H1 (cell line): ENCODE measurements around the gene SRSF2. TPM values are rescaled to one million over a fixed set of nuclear protein-coding genes. Genes with fewer than 3 reads are reported as not detected.

Experiments used
- CHD2 ChIP-seq: IDR thresholded peaks from 2 replicates; pipeline ENCODE4 v1.6.1; 2012; ENCODE audit warnings: low read length, improper control_type of control experiment
- HDAC6 ChIP-seq: IDR thresholded peaks from one replicate; pipeline ENCODE4 v1.7.1; 2012; ENCODE audit warnings: low read depth, mild to moderate bottlenecking, inconsistent platforms, low read length, moderate library complexity
- RFX5 ChIP-seq: IDR thresholded peaks from 2 replicates; pipeline ENCODE4 v1.6.1; 2011; ENCODE audit warnings: low read depth, low read length, improper control_type of control experiment, borderline replicate concordance
- polyA plus RNA-seq, 7 experiments: library from polyadenylated mRNA; depleted of rRNA in 3 of 7; stranded (reverse) in 5 of 7; unstranded in 2 of 7; fragments of >200 nt in 5 of 7; fragments of 200-250 nt in 2 of 7; gene quantifications; 1 replicate in 5 of 7; 2 replicates in 1 of 7; 4 replicates in 1 of 7; pipeline versions ENCODE4 v1.2.1 to v1.2.3, GENCODE V29; 2011 to 2013; ENCODE audit warnings: missing spikeins in 2 of 7, mixed read lengths in 2 of 7
- total RNA-seq: library from RNA; stranded (reverse); fragmentation: NEBNext Ultra II Directional; extraction: Animal tissue kit (Norgen Biotek cat#: 25700); gene quantifications from 2 replicates; pipeline ENCODE4 v1.2.1, GENCODE V29; 2021
- TF ChIP-seq, protein P1 (sequence below): fragments of 300-600 bp; sonication (generic); IDR thresholded peaks from 2 replicates; pipeline ENCODE4 v1.7.1; 2012; ENCODE audit warnings: low read length, moderate library complexity, mild to moderate bottlenecking, inconsistent platforms; ENCODE audit not compliant: insufficient replicate concordance

SRSF2 gene
- total and polyA plus RNA-seq, 2 of the 8 experiments (the other 6 are each of a cell fraction or from before 2014, with no cell fraction given): 397 to 401 TPM

DNA sequence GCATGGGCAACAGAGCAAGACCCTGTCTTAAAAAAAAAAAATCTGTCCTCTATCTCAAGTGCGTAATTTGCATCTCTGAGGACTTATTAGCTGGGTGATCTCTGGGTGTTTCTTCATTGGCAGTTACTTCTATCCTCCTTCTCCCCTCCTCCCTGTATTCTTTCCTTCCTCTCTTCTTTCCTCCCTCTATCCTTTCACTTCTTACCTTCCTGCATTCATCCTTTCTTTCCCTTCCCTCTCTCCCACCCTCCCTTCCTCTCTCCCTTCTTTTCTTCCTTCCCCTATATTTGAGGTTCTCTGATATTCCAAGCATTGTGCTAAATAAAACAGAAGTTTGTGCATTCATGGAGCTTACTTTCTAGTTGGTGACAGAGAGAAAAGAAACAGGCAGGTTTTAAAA is 11.5 kb upstream of the SRSF2 start (continued):
- TF ChIP-seq, protein P1, sequence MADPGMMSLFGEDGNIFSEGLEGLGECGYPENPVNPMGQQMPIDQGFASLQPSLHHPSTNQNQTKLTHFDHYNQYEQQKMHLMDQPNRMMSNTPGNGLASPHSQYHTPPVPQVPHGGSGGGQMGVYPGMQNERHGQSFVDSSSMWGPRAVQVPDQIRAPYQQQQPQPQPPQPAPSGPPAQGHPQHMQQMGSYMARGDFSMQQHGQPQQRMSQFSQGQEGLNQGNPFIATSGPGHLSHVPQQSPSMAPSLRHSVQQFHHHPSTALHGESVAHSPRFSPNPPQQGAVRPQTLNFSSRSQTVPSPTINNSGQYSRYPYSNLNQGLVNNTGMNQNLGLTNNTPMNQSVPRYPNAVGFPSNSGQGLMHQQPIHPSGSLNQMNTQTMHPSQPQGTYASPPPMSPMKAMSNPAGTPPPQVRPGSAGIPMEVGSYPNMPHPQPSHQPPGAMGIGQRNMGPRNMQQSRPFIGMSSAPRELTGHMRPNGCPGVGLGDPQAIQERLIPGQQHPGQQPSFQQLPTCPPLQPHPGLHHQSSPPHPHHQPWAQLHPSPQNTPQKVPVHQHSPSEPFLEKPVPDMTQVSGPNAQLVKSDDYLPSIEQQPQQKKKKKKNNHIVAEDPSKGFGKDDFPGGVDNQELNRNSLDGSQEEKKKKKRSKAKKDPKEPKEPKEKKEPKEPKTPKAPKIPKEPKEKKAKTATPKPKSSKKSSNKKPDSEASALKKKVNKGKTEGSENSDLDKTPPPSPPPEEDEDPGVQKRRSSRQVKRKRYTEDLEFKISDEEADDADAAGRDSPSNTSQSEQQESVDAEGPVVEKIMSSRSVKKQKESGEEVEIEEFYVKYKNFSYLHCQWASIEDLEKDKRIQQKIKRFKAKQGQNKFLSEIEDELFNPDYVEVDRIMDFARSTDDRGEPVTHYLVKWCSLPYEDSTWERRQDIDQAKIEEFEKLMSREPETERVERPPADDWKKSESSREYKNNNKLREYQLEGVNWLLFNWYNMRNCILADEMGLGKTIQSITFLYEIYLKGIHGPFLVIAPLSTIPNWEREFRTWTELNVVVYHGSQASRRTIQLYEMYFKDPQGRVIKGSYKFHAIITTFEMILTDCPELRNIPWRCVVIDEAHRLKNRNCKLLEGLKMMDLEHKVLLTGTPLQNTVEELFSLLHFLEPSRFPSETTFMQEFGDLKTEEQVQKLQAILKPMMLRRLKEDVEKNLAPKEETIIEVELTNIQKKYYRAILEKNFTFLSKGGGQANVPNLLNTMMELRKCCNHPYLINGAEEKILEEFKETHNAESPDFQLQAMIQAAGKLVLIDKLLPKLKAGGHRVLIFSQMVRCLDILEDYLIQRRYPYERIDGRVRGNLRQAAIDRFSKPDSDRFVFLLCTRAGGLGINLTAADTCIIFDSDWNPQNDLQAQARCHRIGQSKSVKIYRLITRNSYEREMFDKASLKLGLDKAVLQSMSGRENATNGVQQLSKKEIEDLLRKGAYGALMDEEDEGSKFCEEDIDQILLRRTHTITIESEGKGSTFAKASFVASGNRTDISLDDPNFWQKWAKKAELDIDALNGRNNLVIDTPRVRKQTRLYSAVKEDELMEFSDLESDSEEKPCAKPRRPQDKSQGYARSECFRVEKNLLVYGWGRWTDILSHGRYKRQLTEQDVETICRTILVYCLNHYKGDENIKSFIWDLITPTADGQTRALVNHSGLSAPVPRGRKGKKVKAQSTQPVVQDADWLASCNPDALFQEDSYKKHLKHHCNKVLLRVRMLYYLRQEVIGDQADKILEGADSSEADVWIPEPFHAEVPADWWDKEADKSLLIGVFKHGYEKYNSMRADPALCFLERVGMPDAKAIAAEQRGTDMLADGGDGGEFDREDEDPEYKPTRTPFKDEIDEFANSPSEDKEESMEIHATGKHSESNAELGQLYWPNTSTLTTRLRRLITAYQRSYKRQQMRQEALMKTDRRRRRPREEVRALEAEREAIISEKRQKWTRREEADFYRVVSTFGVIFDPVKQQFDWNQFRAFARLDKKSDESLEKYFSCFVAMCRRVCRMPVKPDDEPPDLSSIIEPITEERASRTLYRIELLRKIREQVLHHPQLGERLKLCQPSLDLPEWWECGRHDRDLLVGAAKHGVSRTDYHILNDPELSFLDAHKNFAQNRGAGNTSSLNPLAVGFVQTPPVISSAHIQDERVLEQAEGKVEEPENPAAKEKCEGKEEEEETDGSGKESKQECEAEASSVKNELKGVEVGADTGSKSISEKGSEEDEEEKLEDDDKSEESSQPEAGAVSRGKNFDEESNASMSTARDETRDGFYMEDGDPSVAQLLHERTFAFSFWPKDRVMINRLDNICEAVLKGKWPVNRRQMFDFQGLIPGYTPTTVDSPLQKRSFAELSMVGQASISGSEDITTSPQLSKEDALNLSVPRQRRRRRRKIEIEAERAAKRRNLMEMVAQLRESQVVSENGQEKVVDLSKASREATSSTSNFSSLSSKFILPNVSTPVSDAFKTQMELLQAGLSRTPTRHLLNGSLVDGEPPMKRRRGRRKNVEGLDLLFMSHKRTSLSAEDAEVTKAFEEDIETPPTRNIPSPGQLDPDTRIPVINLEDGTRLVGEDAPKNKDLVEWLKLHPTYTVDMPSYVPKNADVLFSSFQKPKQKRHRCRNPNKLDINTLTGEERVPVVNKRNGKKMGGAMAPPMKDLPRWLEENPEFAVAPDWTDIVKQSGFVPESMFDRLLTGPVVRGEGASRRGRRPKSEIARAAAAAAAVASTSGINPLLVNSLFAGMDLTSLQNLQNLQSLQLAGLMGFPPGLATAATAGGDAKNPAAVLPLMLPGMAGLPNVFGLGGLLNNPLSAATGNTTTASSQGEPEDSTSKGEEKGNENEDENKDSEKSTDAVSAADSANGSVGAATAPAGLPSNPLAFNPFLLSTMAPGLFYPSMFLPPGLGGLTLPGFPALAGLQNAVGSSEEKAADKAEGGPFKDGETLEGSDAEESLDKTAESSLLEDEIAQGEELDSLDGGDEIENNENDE: no peak
- no peak for TF ChIP-seq HDAC6
- no peak for TF ChIP-seq RFX5
- no peak for TF ChIP-seq CHD2
